CMK (cell line): ENCODE data around the gene SLX9.

Source experiments
- DNase-seq: peaks from one replicate; pipeline ENCODE4 v3.0.0-alpha.2; 2010; ENCODE audit warnings: low read depth

Gene SLX9

GRCh38 chr21:44939532-44940115 is at the start of gene SLX9:
SLX9 (plus strand) TSS chr21:44940029; CDS start chr21:44940058, 29 bp downstream.
- DNase-seq: peak; percentile 81

GRCh38 chr21:44890338-44890931 is 49.4 kb upstream of the SLX9 start:
- DNase-seq: no peak

- DNase-seq: no peak
Observed at GRCh38 chr21:44890961-44891541, 48.8 kb upstream of the SLX9 start.

- DNase-seq: no peak
Observed at GRCh38 chr21:44891631-44892031, 48.2 kb upstream of the SLX9 start.

- DNase-seq: no peak
Observed at GRCh38 chr21:44892095-44892494, 47.7 kb upstream of the SLX9 start.

- DNase-seq: no peak
Observed at GRCh38 chr21:44892536-44893277, 47.1 kb upstream of the SLX9 start.

- no peak for DNase-seq
Observed at GRCh38 chr21:44893278-44893556, 46.6 kb upstream of the SLX9 start.

- DNase-seq: no peak
Observed at GRCh38 chr21:44893948-44894656, 45.7 kb upstream of the SLX9 start.

GRCh38 chr21:44894687-44895302 is 45.0 kb upstream of the SLX9 start:
- DNase-seq: no peak

- no peak for DNase-seq
Observed at GRCh38 chr21:44895859-44896258, 44.0 kb upstream of the SLX9 start.

- DNase-seq: no peak
Observed at GRCh38 chr21:44896561-44897286, 43.1 kb upstream of the SLX9 start.

GRCh38 chr21:44897326-44898010 is 42.4 kb upstream of the SLX9 start:
- DNase-seq: no peak

- no peak for DNase-seq
Observed at GRCh38 chr21:44898011-44898488, 41.8 kb upstream of the SLX9 start.

- DNase-seq: no peak
Observed at GRCh38 chr21:44898851-44899767, 40.7 kb upstream of the SLX9 start.

GRCh38 chr21:44899768-44900558 is 39.9 kb upstream of the SLX9 start:
- no peak for DNase-seq

GRCh38 chr21:44900559-44901251 is 39.1 kb upstream of the SLX9 start:
- DNase-seq: no peak

GRCh38 chr21:44901391-44902074 is 38.3 kb upstream of the SLX9 start:
- no peak for DNase-seq
